HepG2 (cell line): Measurements from ENCODE around the gene EXPH5. TPM values are rescaled to one million over a fixed set of nuclear protein-coding genes. Genes with fewer than 3 reads are reported as not detected.
A peak's percentile ranks its signal among the peaks of the same experiment; 100 is the strongest.

Source experiments
- AKAP8 ChIP-seq: sonication (generic); formaldehyde crosslinking; IDR thresholded peaks from 2 replicates; pipeline ENCODE4 v1.5.1; 2020; ENCODE audit warnings: mild to moderate bottlenecking, missing genetic modification reagents
- ARID2 ChIP-seq: sonication (generic); formaldehyde crosslinking; IDR thresholded peaks from 2 replicates; pipeline ENCODE4 v1.8.1; 2022; ENCODE audit warnings: mild to moderate bottlenecking, missing genetic modification reagents, borderline replicate concordance
- ASH2L ChIP-seq: fragments of 300-600, 200-600 bp; sonication (generic); IDR thresholded peaks from 2 replicates; pipeline ENCODE4 v1.7.0; 2017; ENCODE audit warnings: low read depth, mild to moderate bottlenecking, moderate library complexity, mixed read lengths, low read length; ENCODE audit not compliant: insufficient read length
- BRF2 ChIP-seq: sonication (generic); formaldehyde crosslinking; IDR thresholded peaks from 2 replicates; pipeline ENCODE4 v1.8.1; 2022; ENCODE audit warnings: mild to moderate bottlenecking, missing genetic modification reagents
- DMAP1 ChIP-seq: IDR thresholded peaks from 2 replicates; pipeline ENCODE4 v1.6.1; 2016
- FOXA3 ChIP-seq: IDR thresholded peaks from 2 replicates; pipeline ENCODE4 v1.6.1; 2016; ENCODE audit warnings: missing genetic modification reagents, missing compliant biosample characterization
- HOMEZ ChIP-seq: IDR thresholded peaks from 2 replicates; pipeline ENCODE4 v1.6.1; 2016; ENCODE audit warnings: low read depth
- IRX3 ChIP-seq: sonication (generic); formaldehyde crosslinking; IDR thresholded peaks from 2 replicates; pipeline ENCODE4 v1.8.1; 2023; ENCODE audit warnings: mild to moderate bottlenecking, low read depth, missing genetic modification reagents, borderline replicate concordance
- KLF6 ChIP-seq: IDR thresholded peaks from 2 replicates; pipeline ENCODE4 v1.8.0; 2016; ENCODE audit warnings: missing biosample characterization, missing genetic modification reagents
- MAZ ChIP-seq, 2 experiments: sonication (generic) in 1 of 2; formaldehyde crosslinking in 1 of 2; IDR thresholded peaks; 2 replicates each; pipeline versions ENCODE4 v1.5.0 to v1.6.1; 2012 to 2020; ENCODE audit warnings: low read depth in 2 of 2, mild to moderate bottlenecking in 2 of 2, borderline replicate concordance in 1 of 2, improper control_type of control experiment in 1 of 2, low read length in 1 of 2, missing genetic modification reagents in 1 of 2, moderate library complexity in 1 of 2
- MTA1 ChIP-seq: sonication (generic); formaldehyde crosslinking; IDR thresholded peaks from 2 replicates; pipeline ENCODE4 v1.4.0; 2020; ENCODE audit warnings: missing genetic modification reagents, mild to moderate bottlenecking, borderline replicate concordance
- NFYB ChIP-seq: sonication (generic); formaldehyde crosslinking; IDR thresholded peaks from 2 replicates; pipeline ENCODE4 v1.4.0; 2020; ENCODE audit warnings: missing genetic modification reagents
- PLRG1 ChIP-seq: fragments of 450-650 bp; conservative IDR thresholded peaks from 2 replicates; pipeline ENCODE4 v1.6.1; 2016
- RFX1 ChIP-seq: fragments of 450-650 bp; IDR thresholded peaks from 2 replicates; pipeline ENCODE4 v1.6.1; 2017
- RXRA ChIP-seq: sonication (generic); formaldehyde crosslinking; IDR thresholded peaks from 2 replicates; pipeline ENCODE4 v1.5.1; 2020; ENCODE audit warnings: missing genetic modification reagents
- SIN3A ChIP-seq: IDR thresholded peaks from 2 replicates; pipeline ENCODE4 v1.6.1; 2011; ENCODE audit warnings: low read depth, mild to moderate bottlenecking, control low read depth, low read length, borderline replicate concordance
- SP140L ChIP-seq: sonication (generic); formaldehyde crosslinking; IDR thresholded peaks from 2 replicates; pipeline ENCODE4 v1.4.0; 2020; ENCODE audit warnings: missing genetic modification reagents, borderline replicate concordance
- SP2 ChIP-seq: sonication (generic); formaldehyde crosslinking; IDR thresholded peaks from 2 replicates; pipeline ENCODE4 v1.5.1; 2020; ENCODE audit warnings: mild to moderate bottlenecking, missing genetic modification reagents
- SYNCRIP ChIP-seq: fragments of 200-400 bp; formaldehyde crosslinking; IDR thresholded peaks from 2 replicates; pipeline ENCODE4 v1.6.1; 2018; ENCODE audit warnings: mild to moderate bottlenecking, low read depth, low read length; ENCODE audit not compliant: insufficient read depth
- ZMYM4 ChIP-seq: sonication (generic); formaldehyde crosslinking; IDR thresholded peaks from 2 replicates; pipeline ENCODE4 v1.8.1; 2023; ENCODE audit warnings: mild to moderate bottlenecking, missing genetic modification reagents
- ZNF292 ChIP-seq: sonication (generic); formaldehyde crosslinking; IDR thresholded peaks from 2 replicates; pipeline ENCODE4 v1.8.1; 2022; ENCODE audit warnings: mild to moderate bottlenecking, low read depth, missing genetic modification reagents, borderline replicate concordance
- ZNF446 ChIP-seq: sonication (generic); formaldehyde crosslinking; IDR thresholded peaks from 2 replicates; pipeline ENCODE4 v1.5.0; 2020; ENCODE audit warnings: mild to moderate bottlenecking, missing genetic modification reagents
- ZNF577 ChIP-seq: sonication (generic); formaldehyde crosslinking; IDR thresholded peaks from 2 replicates; pipeline ENCODE4 v1.4.0; 2020; ENCODE audit warnings: mild to moderate bottlenecking, low read depth, missing genetic modification reagents, borderline replicate concordance
- ZNF670 ChIP-seq: sonication (generic); formaldehyde crosslinking; IDR thresholded peaks from 2 replicates; pipeline ENCODE4 v1.8.0; 2022; ENCODE audit warnings: mild to moderate bottlenecking, missing genetic modification reagents, borderline replicate concordance
- polyA plus RNA-seq, 8 experiments: library from polyadenylated mRNA; depleted of rRNA in 3 of 8; stranded (reverse) in 7 of 8; unstranded in 1 of 8; fragments of >200 nt; fragmentation: Illumina TruSeq in 4 of 8; extraction: Trizol in 4 of 8; gene quantifications; 2 replicates each; pipeline versions ENCODE4 v1.2.1 to v1.2.3, GENCODE V29; 2011 to 2016; ENCODE audit warnings: low read depth in 4 of 8, missing spikeins in 1 of 8, mixed read lengths in 1 of 8; ENCODE audit not compliant: insufficient read depth in 1 of 8
- total RNA-seq, 5 experiments: library from RNA; depleted of rRNA; stranded (reverse); fragments of >200 nt; fragmentation: Illumina TruSeq; extraction: Trizol; gene quantifications; 2 replicates each; pipeline ENCODE4 v1.2.3, GENCODE V29; 2016; ENCODE audit warnings: low read depth in 1 of 5
- TF ChIP-seq, protein P1 (sequence below): sonication (generic); formaldehyde crosslinking; IDR thresholded peaks from 2 replicates; pipeline ENCODE4 v1.5.0; 2020; ENCODE audit warnings: mild to moderate bottlenecking, missing genetic modification reagents, moderate library complexity

Gene EXPH5
- total and polyA plus RNA-seq, 2 of the 13 experiments (the other 11 are each of a cell fraction or from before 2014, with no cell fraction given) = under 0.01 to 0.02 TPM

- TF ChIP-seq AKAP8 (CRISPR knock-in tag) (no peak), ZNF292 (CRISPR knock-in tag) (no peak), MAZ (IDR thresholded peaks at IDR 0.05; ENCODE audit: borderline replicate concordance, low read depth, low read length) (0 out of 2 replicates have a peak, but pooled peaks have one; percentile 38), MAZ (CRISPR knock-in tag; IDR thresholded peaks at IDR 0.05; ENCODE audit: low read depth) (no peak), FOXA3 (CRISPR knock-in tag) (peak; percentile 52), RFX1 (no peak), ZMYM4 (CRISPR knock-in tag) (peak; percentile 34; the same call in 1 of the 2 replicates), ZNF670 (no peak), IRX3 (CRISPR knock-in tag) (no peak), ASH2L (no peak), MTA1 (CRISPR knock-in tag) (peak; percentile 6; the same call in 1 of the 2 replicates), ARID2 (CRISPR knock-in tag) (no peak), SP140L (no peak), BRF2 (CRISPR knock-in tag) (no peak), RXRA (CRISPR knock-in tag) (no peak), SIN3A (0 out of 2 replicates have a peak, but pooled peaks have one; percentile 33), PLRG1 (no peak), DMAP1 (CRISPR knock-in tag) (peak; percentile 28; the same call in 1 of the 2 replicates), HOMEZ (CRISPR knock-in tag) (peak; percentile 45; the same call in 1 of the 2 replicates), SYNCRIP (no peak), ZNF577 (CRISPR knock-in tag) (no peak), NFYB (CRISPR knock-in tag) (peak; percentile 78), SP2 (CRISPR knock-in tag) (peak; percentile 59), KLF6 (no peak), ZNF446 (CRISPR knock-in tag) (no peak)
- TF ChIP-seq, protein P1, sequence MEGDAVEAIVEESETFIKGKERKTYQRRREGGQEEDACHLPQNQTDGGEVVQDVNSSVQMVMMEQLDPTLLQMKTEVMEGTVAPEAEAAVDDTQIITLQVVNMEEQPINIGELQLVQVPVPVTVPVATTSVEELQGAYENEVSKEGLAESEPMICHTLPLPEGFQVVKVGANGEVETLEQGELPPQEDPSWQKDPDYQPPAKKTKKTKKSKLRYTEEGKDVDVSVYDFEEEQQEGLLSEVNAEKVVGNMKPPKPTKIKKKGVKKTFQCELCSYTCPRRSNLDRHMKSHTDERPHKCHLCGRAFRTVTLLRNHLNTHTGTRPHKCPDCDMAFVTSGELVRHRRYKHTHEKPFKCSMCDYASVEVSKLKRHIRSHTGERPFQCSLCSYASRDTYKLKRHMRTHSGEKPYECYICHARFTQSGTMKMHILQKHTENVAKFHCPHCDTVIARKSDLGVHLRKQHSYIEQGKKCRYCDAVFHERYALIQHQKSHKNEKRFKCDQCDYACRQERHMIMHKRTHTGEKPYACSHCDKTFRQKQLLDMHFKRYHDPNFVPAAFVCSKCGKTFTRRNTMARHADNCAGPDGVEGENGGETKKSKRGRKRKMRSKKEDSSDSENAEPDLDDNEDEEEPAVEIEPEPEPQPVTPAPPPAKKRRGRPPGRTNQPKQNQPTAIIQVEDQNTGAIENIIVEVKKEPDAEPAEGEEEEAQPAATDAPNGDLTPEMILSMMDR (CRISPR knock-in tag) = no peak
These were observed at the start of gene EXPH5 (continued) for GRCh38 chr11:108593214-108593922.
